GM18951 (cell line): ENCODE measurements around the gene AP1S2.
"Not testable (repeated sequence)": the region's sequence is repeated elsewhere in the genome, so short reads cannot be mapped to it uniquely, and the experiment has no call there.

Experiments used
- POLR2A ChIP-seq: IDR thresholded peaks from 4 replicates; pipeline ENCODE4 v1.6.1; 2011; ENCODE audit warnings: mild to moderate bottlenecking; ENCODE audit not compliant: insufficient read length, insufficient read depth; ENCODE audit errors: extremely low read depth
- in situ Hi-C: fragments of 300-500 bp; cut with MboI; formaldehyde crosslinking; loops from one replicate; pipeline ENCODE4 v1.12.0; 2022; ENCODE audit warnings: low sequenced_read_pairs, mixed read lengths, inconsistent platforms; ENCODE audit not compliant: unreplicated experiment

Gene AP1S2

DNA sequence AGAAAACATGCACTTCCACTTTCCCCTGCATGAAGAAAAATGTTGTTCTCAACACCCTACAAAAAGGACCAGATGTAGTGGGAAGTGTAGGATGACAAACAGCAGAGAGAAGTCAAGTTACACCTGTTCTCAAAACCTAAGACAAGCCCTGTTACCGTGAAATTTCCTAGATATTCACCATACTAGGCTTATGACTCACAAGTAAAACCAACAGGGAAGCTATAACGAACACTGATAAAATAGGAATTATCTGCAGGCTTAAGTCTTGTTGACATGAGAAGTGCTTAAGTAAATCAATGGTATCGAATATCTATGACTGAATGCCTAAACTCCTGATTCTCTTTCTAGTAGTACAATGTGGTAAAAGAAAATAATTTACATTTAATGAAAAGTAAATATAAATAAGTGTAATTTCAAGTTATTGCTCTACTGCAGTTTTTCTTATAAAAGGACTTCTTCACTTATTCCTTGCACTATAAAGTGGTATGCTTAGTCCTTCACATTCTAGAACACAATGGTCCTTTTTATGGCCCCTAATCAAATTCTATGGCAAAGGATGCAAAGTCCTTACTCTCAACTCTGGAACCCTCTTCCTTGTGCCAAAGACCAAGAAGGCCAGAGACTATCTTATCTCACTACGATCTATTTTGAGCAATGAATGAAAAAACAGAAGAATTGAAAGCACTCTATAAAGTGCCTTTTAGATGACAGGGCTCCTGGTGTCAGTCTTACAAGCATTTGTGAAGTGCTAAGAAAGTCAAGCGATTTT lies 19.6 kb downstream of the AP1S2 start:
- no peak for TF ChIP-seq POLR2A
- in situ Hi-C loops = no loop called here

DNA sequence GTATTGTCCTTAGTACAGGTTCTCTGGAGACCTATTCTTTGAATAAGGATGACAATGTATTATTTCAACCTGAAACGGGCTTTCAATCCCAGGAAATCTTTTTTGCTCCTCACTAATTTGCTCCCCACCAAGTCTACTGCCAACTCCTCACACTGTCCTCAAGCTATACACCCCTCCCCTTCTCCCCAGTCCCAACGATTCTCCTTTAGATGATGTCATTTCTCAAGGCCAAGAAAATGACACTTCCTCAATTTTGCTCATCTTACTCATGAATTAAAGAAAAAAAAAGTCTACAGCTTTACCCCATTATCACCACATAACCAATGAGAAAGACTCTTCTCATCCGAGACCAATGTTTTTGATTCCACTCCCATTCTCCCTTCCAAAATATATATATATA lies 20.6 kb downstream of the AP1S2 start:
- TF ChIP-seq POLR2A = no peak
- in situ Hi-C loops = no loop called here

DNA sequence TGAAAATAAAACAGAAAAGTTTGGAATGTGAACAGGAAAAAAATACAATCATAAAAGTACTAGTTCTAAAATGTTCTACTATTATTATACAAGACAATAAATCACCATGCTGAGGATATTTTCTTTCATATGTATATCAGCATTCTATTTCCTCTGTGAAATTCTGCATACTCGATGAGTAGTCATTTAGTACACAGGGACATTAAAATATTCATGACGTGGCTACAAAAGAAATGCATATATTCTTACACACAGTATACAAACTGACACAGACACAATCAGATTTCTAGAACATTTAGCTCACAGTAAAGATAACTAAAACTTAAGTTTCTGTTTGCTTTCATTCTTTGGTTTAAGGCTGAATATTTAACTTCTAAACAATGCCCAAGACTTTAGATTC lies 23.3 kb downstream of the AP1S2 start:
- in situ Hi-C loops = not testable (repeated sequence)

DNA sequence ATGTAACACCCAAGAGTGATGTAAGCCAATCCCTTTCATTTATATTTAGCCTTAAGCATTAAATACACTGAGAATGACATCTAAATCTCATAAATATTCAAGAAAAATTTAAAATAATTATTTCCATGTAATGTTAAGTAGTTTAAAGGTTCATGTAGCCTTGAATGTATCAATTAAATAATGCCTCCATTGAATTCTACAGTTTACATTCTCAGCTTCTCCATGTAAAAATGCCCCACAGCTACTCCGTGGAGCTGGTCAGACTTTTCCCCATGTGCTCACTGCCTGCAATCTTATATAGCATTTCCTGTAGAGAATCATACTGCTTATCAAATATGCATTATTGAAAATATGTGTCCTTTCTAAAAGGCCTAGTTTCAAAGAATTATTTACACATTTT lies 25.4 kb downstream of the AP1S2 start:
- no peak for TF ChIP-seq POLR2A
- in situ Hi-C loops = no loop called here

DNA sequence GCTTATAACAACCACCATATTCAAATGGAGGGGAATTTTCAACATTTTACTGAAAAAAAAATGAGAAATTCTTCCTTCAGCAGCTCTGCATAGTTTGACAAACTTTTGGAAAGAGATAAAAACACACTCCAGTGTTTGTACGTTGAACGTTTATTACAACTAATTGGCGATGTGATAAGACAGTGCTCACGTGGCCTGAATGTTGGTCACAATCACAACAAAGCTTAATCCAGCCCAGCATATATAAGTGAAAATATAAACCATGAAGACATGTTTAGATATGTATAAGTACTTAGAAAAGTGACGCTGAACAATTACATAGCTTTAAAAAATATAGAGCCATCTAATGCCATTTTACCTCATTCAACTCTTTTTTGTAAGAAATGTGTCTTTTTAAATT lies 28.7 kb downstream of the AP1S2 start:
- in situ Hi-C loops = no loop called here
- TF ChIP-seq POLR2A = no peak

DNA sequence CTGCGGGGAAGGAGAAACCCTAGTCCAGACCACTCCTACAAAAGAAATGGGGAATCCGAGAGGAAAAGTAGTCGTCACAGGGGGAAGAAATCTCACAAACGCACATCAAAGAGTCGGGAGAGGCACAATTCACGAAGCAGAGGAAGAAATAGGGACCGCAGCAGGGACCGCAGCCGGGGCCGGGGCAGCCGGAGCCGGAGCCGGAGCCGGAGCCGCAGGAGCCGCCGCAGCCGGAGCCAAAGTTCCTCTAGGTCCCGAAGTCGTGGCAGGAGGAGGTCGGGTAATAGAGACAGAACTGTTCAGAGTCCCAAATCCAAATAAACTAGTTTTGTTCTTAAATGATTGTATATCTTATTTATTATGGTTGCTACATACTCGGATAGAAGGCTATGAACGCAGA lies 31.7 kb downstream of the AP1S2 start:
- no peak for TF ChIP-seq POLR2A
- in situ Hi-C loops = no loop called here

DNA sequence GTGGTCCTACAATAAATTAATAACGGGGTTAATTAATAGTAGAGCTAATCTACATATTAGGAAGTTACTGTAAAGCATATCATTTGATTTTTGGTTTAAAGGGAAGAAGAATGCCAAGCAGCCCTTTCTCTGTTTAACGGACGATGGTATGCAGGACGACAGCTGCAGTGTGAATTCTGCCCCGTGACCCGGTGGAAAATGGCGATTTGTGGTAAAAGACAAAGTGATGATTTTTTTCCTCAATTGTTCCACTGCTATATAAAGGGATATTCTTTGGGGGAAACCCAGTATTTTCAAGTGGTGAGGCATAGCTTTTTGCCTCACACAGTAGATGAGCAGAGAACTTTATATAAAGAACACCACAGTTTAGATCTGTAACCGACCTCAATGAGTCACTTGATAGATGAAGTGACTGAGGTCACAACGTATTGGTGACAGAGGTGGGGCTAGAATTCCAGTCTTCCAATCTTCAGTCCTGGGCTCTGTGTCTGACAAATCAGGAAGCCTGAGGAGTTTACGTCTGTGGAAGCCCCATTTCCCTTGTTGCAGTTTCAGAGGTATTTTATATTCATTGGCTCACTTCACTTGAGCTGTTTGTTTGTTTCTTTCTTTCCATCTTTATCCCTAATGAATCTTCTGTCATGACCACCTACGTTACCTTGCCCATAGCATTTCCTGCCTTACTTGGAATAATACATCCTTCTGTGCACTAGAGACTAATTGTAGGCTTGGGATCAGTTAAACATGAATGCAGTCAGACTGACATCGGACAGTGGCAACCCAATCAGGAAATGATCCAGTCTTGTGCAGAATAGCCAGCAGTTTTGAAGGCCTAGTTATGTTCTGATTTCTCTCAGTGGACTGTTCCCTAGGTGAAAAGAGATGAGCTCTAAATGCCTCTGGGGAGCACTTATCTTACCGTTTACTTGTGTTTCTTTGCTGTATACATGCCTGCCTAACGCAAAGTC lies 34.2 kb downstream of the AP1S2 start:
- in situ Hi-C loops = no loop called here
- no peak for TF ChIP-seq POLR2A

DNA sequence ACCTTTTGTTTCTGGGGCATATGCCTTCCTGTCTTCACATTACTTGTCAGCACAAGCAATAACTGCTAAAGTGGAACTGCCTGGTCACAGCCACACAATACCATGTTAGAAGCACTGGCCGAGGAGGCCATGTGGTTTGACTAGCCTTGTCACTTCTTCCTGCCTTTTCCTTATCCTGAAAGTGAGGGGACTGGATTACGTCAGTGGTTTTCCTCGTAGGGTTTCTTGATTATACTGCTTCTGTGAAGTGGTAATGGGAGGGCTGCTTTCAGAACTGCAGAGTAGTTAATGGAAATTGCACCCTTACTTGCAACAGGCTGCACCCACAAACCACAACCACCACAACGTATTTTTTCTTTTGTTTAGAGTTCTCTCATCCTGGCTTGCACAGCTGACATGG lies 37.7 kb downstream of the AP1S2 start:
- TF ChIP-seq POLR2A = no peak
- in situ Hi-C loops = no loop called here

DNA sequence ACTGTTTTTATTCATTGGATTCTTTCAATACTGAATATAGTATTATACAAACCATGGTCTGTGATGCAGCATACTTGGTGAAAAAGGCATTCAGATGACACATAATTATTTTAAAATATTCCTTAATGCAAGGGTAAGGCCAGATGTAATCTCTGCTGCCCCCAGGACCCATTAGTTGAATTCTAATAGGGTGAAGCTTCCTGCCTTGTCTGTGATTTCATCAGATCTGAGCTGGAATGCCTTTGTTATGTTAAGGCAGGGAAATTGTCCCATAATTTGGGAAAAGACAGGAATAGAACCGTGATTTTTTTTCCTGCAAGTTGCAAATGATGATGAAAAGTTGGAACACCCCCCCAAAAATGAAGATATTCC lies 38.2 kb downstream of the AP1S2 start:
- TF ChIP-seq POLR2A = no peak
- in situ Hi-C loops = no loop called here

DNA sequence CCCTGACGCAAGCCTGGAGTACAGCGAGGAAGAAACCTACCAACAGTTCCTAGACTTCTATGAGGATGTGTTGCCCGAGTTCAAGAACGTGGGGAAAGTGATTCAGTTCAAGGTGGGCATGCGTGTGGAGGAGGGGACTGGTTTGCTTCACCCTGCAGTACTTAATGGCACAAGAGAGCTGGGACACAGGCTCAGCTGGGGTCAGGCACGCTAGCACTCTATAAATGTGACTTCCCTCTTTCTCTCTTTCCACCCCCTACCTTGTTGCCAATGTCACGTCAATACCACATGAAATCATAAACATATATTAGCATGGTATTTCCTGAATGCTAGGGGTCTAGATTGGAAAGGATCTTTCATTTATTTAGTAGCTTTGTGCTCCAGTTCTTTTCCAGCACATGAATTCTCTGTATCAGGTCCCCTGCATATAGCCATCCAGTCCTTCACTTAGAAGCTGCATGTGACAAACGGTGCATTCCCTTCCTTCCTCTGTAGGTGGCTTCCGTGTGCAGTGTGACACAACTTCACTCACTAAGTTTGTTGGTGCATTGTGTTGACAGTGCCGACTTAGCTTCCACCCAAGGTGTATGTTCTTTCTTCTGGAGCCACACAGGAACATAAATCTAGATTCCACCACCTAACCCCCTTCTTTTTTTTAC lies 38.7 kb downstream of the AP1S2 start:
- in situ Hi-C loops = no loop called here

DNA sequence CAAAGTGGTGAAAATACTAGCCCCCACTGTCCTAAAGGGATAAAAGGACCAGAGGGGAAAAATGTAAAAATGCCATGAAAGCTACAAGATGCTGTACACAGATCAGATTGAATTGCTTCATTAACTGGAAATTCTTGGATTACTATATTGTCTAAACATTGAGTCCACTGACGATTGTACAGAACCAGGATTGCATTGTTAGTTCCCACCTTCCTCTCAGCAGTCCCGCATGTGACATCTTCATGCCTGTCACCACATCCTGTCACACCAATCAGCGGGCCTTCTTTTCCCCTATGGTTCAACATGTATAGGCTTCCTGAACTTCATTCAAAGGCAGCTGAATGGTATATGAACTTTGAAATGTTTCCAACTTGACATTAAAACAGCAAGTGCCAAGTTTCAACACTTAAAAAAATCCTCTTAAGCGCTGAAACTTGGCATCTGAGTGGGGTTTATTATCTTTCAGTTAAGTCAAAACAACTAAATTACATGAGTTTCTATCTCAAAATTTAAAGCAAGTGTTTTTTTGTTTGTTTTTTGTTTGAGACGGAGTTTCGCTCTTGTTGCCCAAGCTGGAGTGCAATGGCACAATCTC lies 39.7 kb downstream of the AP1S2 start:
- TF ChIP-seq POLR2A = no peak
- in situ Hi-C loops = no loop called here

More for the DNA sequence above, 38.7 kb downstream of the AP1S2 start:
- TF ChIP-seq POLR2A = no peak

DNA sequence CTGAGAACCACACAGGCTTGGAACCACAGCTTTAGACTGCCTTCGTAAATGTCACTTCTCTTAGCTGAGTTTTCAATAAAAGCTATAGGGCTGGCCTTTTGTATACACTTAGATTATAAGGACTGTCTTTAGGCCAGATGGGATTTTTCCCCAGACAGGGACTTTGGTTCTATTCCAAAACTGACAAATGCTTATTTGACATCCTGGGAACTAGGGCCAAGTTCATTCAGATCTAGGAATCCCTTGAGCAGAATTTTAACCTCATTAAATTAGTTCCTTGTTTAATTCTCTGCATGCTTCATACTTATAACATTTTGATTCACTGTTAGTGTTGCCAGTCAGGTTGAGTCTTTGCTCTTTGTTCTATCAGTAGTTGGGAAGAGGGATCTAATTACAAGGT lies 41.2 kb downstream of the AP1S2 start:
- no peak for TF ChIP-seq POLR2A
- in situ Hi-C loops = no loop called here

DNA sequence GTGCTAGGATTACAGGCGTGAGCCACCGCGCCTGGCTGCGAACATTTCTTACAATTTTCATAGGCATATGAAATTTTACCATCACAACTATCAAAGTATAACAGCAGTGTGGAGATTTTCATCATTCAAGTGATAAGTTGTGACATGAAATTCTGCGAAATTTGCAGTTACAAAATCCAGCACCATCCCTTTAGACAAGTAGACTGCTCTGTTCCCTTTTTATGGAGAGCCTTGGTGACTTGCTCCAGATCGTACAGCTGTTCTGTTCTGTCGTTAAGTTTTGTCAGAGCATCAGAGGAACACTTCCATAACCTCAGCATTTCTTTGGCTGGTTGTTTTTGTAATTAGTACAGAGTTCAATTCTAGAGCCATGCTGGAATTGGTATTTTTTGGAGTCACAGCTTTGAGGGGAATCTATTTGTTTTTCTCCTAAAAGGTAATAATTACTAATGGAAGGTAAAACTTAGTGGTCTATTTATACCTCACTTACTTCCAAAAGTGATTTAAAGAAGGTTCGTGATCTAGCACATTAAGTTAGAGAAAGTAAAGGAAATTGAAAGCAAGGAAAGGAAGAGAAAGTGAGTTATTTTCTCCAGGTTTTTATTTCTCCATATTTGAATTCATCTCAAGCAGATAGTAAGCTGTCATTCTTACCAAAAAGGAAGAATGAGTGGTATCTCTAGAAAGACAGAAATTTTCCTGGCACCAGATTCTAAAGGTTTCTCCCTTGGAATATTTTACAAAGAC lies 42.2 kb downstream of the AP1S2 start:
- in situ Hi-C loops = no loop called here
- TF ChIP-seq POLR2A = no peak

DNA sequence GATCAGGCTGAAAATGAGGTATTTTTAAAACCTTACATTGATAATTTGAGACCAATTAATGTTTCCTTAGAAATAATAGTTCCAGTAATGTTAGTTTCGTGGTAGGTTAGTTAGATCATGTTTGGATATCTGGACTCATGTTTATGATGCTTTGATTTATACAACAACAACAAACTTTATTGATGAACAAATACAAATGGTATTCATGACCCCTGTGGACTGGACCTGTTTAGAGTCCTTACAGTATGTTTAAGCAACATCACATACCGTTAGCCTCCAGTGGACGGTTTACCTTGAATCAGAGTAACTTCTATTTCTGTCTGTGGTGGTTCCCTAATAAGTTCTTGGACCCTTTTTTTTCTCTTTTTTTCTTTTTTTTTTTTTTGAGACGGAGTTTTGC lies 46.4 kb downstream of the AP1S2 start:
- in situ Hi-C loops = no loop called here
- no peak for TF ChIP-seq POLR2A
